Progenitor cell of endocrine pancreas (in vitro differentiated cells): Measurements from ENCODE around the gene CNOT2. TPM values are rescaled to one million over a fixed set of nuclear protein-coding genes. Genes with fewer than 3 reads are reported as not detected.

Experiments used
- DNase-seq: peaks from one replicate; pipeline ENCODE4 v3.0.0; 2021; ENCODE audit warnings: low spot score; ENCODE audit not compliant: unreplicated experiment
- H3K27ac Mint-ChIP-seq: 2 replicates; pipeline ENCODE4 v1.8.0; 2021; ENCODE audit warnings: mild to moderate bottlenecking, moderate library complexity, mixed read lengths
- H3K27me3 Mint-ChIP-seq: 2 replicates; pipeline ENCODE4 v1.8.0; 2021; ENCODE audit warnings: mixed read lengths
- H3K36me3 Mint-ChIP-seq: 2 replicates; pipeline ENCODE4 v1.8.0; 2022; ENCODE audit warnings: mixed read lengths; ENCODE audit not compliant: insufficient read depth
- H3K4me1 Mint-ChIP-seq: 2 replicates; pipeline ENCODE4 v1.8.0; 2021; ENCODE audit warnings: low read depth, mixed read lengths
- H3K4me3 Mint-ChIP-seq: 2 replicates; pipeline ENCODE4 v1.8.0; 2021; ENCODE audit warnings: low read depth, mild to moderate bottlenecking, moderate library complexity, mixed read lengths
- H3K9me3 Mint-ChIP-seq: 2 replicates; pipeline ENCODE4 v1.8.0; 2021; ENCODE audit warnings: low read depth, mixed read lengths
- CTCF ChIP-seq: fragments of 200-600 bp; sonication (generic); IDR thresholded peaks from one replicate; pipeline ENCODE4 v1.5.0; 2021; ENCODE audit warnings: antibody characterized with exemption, mild to moderate bottlenecking; ENCODE audit not compliant: unreplicated experiment
- total RNA-seq: library from RNA; stranded (reverse); gene quantifications from 2 replicates; pipeline ENCODE4 v1.2.1, GENCODE V29; 2021

The CNOT2 gene
- total RNA-seq, 1 donor from 2014 or later: 128 TPM

GRCh38 chr12:70255311-70255710 is 12.1 kb downstream of the CNOT2 start:
- Mint-ChIP-seq H3K27ac (no peak overlapping the region), H3K4me3 (no peak overlapping the region), H3K4me1 (peaks cover 24% of the 10 kb centered on the region), H3K27me3 (no peaks in the 10 kb centered on the region), H3K9me3 (no peaks in the 10 kb centered on the region), H3K36me3 (peaks cover 4% of the 10 kb centered on the region)
- no peak for DNase-seq
- no peak for TF ChIP-seq CTCF

- Mint-ChIP-seq H3K27me3 (no peaks in the 10 kb centered on the region), H3K36me3 (peaks cover 26% of the 10 kb centered on the region), H3K4me1 (peaks cover 14% of the 10 kb centered on the region), H3K9me3 (peaks cover 8% of the 10 kb centered on the region), H3K27ac (peak overlapping the region; percentile 1), H3K4me3 (no peak overlapping the region)
- TF ChIP-seq CTCF: no peak
- no peak for DNase-seq
These were observed 15.6 kb downstream of the CNOT2 start for GRCh38 chr12:70258605-70259403.

- Mint-ChIP-seq H3K36me3 (peaks cover 26% of the 10 kb centered on the region), H3K27me3 (no peaks in the 10 kb centered on the region), H3K9me3 (peaks cover 8% of the 10 kb centered on the region), H3K4me3 (no peak overlapping the region), H3K4me1 (peaks cover 10% of the 10 kb centered on the region), H3K27ac (peak overlapping the region; percentile 5)
- DNase-seq: no peak
- TF ChIP-seq CTCF: no peak
These were observed 17.4 kb downstream of the CNOT2 start for GRCh38 chr12:70260646-70261045.

GRCh38 chr12:70264067-70264867 is 21.0 kb downstream of the CNOT2 start:
- no peak overlapping the region for H3K4me3 Mint-ChIP-seq
- peak overlapping the region; percentile 69 for H3K27ac Mint-ChIP-seq
- peaks cover 20% of the 10 kb centered on the region for H3K4me1 Mint-ChIP-seq
- TF ChIP-seq CTCF: no peak
- H3K36me3 Mint-ChIP-seq: peaks cover 32% of the 10 kb centered on the region
- no peak for DNase-seq
- no peaks in the 10 kb centered on the region for H3K27me3 Mint-ChIP-seq
- H3K9me3 Mint-ChIP-seq: peaks cover 15% of the 10 kb centered on the region

- Mint-ChIP-seq H3K36me3 (peaks cover 28% of the 10 kb centered on the region), H3K4me3 (no peak overlapping the region), H3K27ac (peak overlapping the region; percentile 89), H3K27me3 (no peaks in the 10 kb centered on the region), H3K9me3 (peaks cover 15% of the 10 kb centered on the region), H3K4me1 (peaks cover 26% of the 10 kb centered on the region)
- no peak for DNase-seq
- TF ChIP-seq CTCF: no peak
These were observed 21.9 kb downstream of the CNOT2 start for GRCh38 chr12:70265132-70265531.
